Caco-2 (cell line): ENCODE data around the gene SERGEF. TPM values are rescaled to one million over a fixed set of nuclear protein-coding genes. Genes with fewer than 3 reads are reported as not detected.

Experiments
- BruUV-seq: library from RNA; stranded (reverse); fragments of 400-500 nt; replicated peaks from 2 replicates; lab custom pipeline; 2021; lab: Mats Ljungman, UMichigan
- CTCF ChIA-PET: fragments of 300-600 bp; sonication (Branson Sonifier 250); formaldehyde crosslinking; loops from one replicate; lab custom pipeline; 2022; ENCODE audit warnings: antibody characterized with exemption; lab: Charles Lee
- POLR2A ChIA-PET: fragments of 300-600 bp; sonication (Branson Sonifier 250); formaldehyde crosslinking; loops from one replicate; lab custom pipeline; 2022; ENCODE audit warnings: antibody characterized with exemption; lab: Charles Lee
- DNase-seq, 2 experiments: peaks; one replicate each; pipeline versions ENCODE4 v3.0.0 to v3.0.0-alpha.2; 2020 to 2022
- H3K27me3 ChIP-seq: replicated peaks from 2 replicates; pipeline ENCODE4 v1.6.0; 2011; ENCODE audit warnings: low read length; ENCODE audit not compliant: control insufficient read depth, insufficient read depth
- H3K36me3 ChIP-seq: 2 replicates; pipeline ENCODE4 v1.5.1; 2011; ENCODE audit warnings: low read length; ENCODE audit not compliant: control insufficient read depth, insufficient read depth
- H3K4me1 ChIP-seq: fragments of 250-450 bp; sonication (Bioruptor Pico); 2 replicates; pipeline ENCODE4 v1.5.1; 2020; ENCODE audit warnings: mild to moderate bottlenecking
- H3K4me3 ChIP-seq: 2 replicates; pipeline ENCODE4 v1.5.1; 2011; ENCODE audit warnings: low read depth, mild to moderate bottlenecking, control low read depth, low read length
- H3K9me3 ChIP-seq: fragments of 250-450 bp; sonication (Bioruptor Pico); 2 replicates; pipeline ENCODE4 v1.5.1; 2020; ENCODE audit warnings: mild to moderate bottlenecking, moderate library complexity
- H3K27ac Mint-ChIP-seq: one replicate; pipeline ENCODE4 v1.8.0; 2022; ENCODE audit warnings: mixed read lengths; ENCODE audit not compliant: unreplicated experiment
- H3K27me3 Mint-ChIP-seq: one replicate; pipeline ENCODE4 v1.8.0; 2022; ENCODE audit warnings: mixed read lengths; ENCODE audit not compliant: insufficient read depth, unreplicated experiment
- H3K36me3 Mint-ChIP-seq: one replicate; pipeline ENCODE4 v1.8.0; 2022; ENCODE audit warnings: mild to moderate bottlenecking, mixed read lengths; ENCODE audit not compliant: insufficient read depth, unreplicated experiment
- H3K4me1 Mint-ChIP-seq: one replicate; pipeline ENCODE4 v1.8.0; 2022; ENCODE audit warnings: low read depth, mixed read lengths; ENCODE audit not compliant: unreplicated experiment
- H3K4me3 Mint-ChIP-seq: one replicate; pipeline ENCODE4 v1.8.0; 2022; ENCODE audit warnings: mild to moderate bottlenecking, moderate library complexity, mixed read lengths; ENCODE audit not compliant: unreplicated experiment
- H3K9me3 Mint-ChIP-seq: one replicate; pipeline ENCODE4 v1.8.0; 2022; ENCODE audit warnings: mixed read lengths; ENCODE audit not compliant: unreplicated experiment
- intact Hi-C: fragments of 100-400 bp; cut with micrococcal nuclease; formaldehyde crosslinking; loops from one replicate; pipeline ENCODE4 v1.10.0; 2022; ENCODE audit not compliant: unreplicated experiment
- total RNA-seq: library from RNA; stranded (reverse); gene quantifications from 2 replicates; pipeline ENCODE4 v1.2.3, GENCODE V29; 2022
- TF ChIP-seq, protein P1 (sequence below), 2 experiments: fragments of 200-600 bp in 1 of 2; IDR thresholded peaks; 1 replicate in 1 of 2; 2 replicates in 1 of 2; pipeline versions ENCODE4 v1.5.1 to v1.8.0; 2011 to 2022; ENCODE audit warnings: antibody characterized with exemption in 1 of 2, control low read depth in 1 of 2, inconsistent platforms in 1 of 2, low read depth in 1 of 2, low read length in 1 of 2, mild to moderate bottlenecking in 1 of 2, moderate library complexity in 1 of 2; ENCODE audit not compliant: insufficient read depth in 1 of 2, severe bottlenecking in 1 of 2, unreplicated experiment in 1 of 2

SERGEF gene
- total RNA-seq, 1 experiment from 2014 or later = 17.5 TPM

DNA sequence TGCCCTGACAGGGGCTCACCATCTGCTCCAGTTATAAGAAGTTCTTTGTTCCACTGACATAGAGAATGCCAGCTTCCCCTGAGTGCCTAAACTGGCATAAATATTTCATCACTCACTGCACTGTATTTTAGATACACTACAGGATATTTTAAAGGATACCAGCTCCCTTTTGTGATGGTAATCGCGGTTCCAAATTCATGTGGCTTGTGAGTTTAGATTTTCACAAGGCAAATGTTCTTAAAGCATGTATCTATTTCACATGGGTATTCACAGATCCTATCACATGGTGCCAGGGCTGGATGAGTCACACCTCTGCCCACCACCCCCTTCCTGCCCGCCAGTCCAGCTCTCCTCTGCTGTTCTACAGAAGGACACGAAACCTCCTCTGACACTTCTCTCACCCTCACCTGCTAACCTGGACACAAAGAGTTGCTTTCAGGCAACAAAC is 172.7 kb downstream of the SERGEF start:
- Histone ChIP-seq H3K27me3 (no peaks in the 10 kb centered on the region), H3K4me3 (no peak overlapping the region), H3K9me3 (no peaks in the 10 kb centered on the region), H3K4me1 (no peaks in the 10 kb centered on the region), H3K36me3 (no peaks in the 10 kb centered on the region)
- DNase-seq = no peak
- Mint-ChIP-seq H3K4me1 (no peaks in the 10 kb centered on the region), H3K4me3 (no peak overlapping the region), H3K27me3 (no peaks in the 10 kb centered on the region), H3K9me3 (no peaks in the 10 kb centered on the region), H3K36me3 (no peaks in the 10 kb centered on the region), H3K27ac (no peak overlapping the region)
- TF ChIP-seq, protein P1, sequence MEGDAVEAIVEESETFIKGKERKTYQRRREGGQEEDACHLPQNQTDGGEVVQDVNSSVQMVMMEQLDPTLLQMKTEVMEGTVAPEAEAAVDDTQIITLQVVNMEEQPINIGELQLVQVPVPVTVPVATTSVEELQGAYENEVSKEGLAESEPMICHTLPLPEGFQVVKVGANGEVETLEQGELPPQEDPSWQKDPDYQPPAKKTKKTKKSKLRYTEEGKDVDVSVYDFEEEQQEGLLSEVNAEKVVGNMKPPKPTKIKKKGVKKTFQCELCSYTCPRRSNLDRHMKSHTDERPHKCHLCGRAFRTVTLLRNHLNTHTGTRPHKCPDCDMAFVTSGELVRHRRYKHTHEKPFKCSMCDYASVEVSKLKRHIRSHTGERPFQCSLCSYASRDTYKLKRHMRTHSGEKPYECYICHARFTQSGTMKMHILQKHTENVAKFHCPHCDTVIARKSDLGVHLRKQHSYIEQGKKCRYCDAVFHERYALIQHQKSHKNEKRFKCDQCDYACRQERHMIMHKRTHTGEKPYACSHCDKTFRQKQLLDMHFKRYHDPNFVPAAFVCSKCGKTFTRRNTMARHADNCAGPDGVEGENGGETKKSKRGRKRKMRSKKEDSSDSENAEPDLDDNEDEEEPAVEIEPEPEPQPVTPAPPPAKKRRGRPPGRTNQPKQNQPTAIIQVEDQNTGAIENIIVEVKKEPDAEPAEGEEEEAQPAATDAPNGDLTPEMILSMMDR (IDR thresholded peaks at IDR 0.05; ENCODE audit: insufficient read depth in 1 of 2, low read depth in 1 of 2, low read length in 1 of 2, severe bottlenecking in 1 of 2, unreplicated experiment in 1 of 2) = no peak
- ChIA-PET CTCF (no interaction called here), POLR2A (no interaction called here)
- intact Hi-C loops = no loop called here
- no TSS peak for BruUV-seq

DNA sequence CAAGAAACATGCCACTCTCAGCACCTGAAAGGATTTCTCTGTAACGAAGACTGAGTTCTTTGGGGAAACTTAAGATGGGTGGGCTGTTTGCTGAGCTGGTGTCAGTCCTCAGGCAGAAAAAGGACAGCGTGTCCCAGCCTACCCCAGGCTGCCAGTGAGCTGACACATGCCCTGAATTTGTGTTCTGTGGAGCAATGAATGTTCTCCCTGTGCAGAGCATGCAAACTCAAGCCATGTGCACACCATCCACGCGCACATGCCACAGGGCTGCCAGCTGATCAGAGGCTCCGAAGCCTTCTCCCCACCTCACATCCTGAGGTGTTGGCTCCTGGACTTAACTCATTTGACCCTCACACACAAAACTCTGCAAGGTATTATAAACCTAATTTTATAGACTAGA is 173.4 kb downstream of the SERGEF start:
- H3K36me3 ChIP-seq = no peaks in the 10 kb centered on the region
- TF ChIP-seq, protein P1 (IDR thresholded peaks at IDR 0.05; ENCODE audit: insufficient read depth in 1 of 2, low read depth in 1 of 2, low read length in 1 of 2, severe bottlenecking in 1 of 2, unreplicated experiment in 1 of 2) = no peak
- H3K4me3 ChIP-seq = no peak overlapping the region
- H3K4me1 ChIP-seq = no peaks in the 10 kb centered on the region
- no peak for DNase-seq
- Mint-ChIP-seq H3K36me3 (no peaks in the 10 kb centered on the region), H3K27ac (no peak overlapping the region), H3K9me3 (no peaks in the 10 kb centered on the region), H3K27me3 (no peaks in the 10 kb centered on the region), H3K4me3 (no peak overlapping the region), H3K4me1 (no peaks in the 10 kb centered on the region)
- no peaks in the 10 kb centered on the region for H3K27me3 ChIP-seq
- BruUV-seq = no TSS peak
- ChIA-PET CTCF (no interaction called here), POLR2A (no interaction called here)
- intact Hi-C loops = no loop called here
- H3K9me3 ChIP-seq = no peaks in the 10 kb centered on the region

DNA sequence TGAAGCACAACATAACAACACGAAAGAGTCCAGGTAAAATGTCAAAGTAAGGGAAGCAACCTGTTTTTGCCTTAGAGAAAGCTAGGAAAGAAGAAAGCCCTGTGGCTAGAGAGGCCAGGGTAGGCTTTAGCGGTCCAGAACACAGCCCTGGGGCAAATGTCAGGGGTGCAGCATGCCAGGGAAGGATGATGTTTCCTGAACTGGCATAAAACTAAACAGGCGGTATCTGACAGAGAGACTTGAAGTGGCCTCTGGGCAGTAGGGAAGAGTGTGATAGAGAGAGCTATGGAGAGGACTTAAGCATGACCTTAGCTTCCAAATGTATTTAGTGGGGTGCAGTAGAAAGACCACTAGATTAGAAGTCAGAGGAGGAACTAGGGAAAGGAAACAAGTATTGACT is 174.7 kb downstream of the SERGEF start:
- Histone ChIP-seq H3K27me3 (no peaks in the 10 kb centered on the region), H3K36me3 (no peaks in the 10 kb centered on the region), H3K4me3 (no peak overlapping the region), H3K9me3 (no peaks in the 10 kb centered on the region), H3K4me1 (no peaks in the 10 kb centered on the region)
- Mint-ChIP-seq H3K9me3 (no peaks in the 10 kb centered on the region), H3K36me3 (no peaks in the 10 kb centered on the region), H3K27me3 (no peaks in the 10 kb centered on the region), H3K27ac (no peak overlapping the region), H3K4me3 (no peak overlapping the region), H3K4me1 (no peaks in the 10 kb centered on the region)
- ChIA-PET CTCF (no interaction called here), POLR2A (no interaction called here)
- TF ChIP-seq, protein P1 (IDR thresholded peaks at IDR 0.05; ENCODE audit: insufficient read depth in 1 of 2, low read depth in 1 of 2, low read length in 1 of 2, severe bottlenecking in 1 of 2, unreplicated experiment in 1 of 2) = no peak
- intact Hi-C loops = no loop called here
- no peak for DNase-seq
- BruUV-seq = no TSS peak
